ENCODE measurements around the gene FLT4.

DNA sequence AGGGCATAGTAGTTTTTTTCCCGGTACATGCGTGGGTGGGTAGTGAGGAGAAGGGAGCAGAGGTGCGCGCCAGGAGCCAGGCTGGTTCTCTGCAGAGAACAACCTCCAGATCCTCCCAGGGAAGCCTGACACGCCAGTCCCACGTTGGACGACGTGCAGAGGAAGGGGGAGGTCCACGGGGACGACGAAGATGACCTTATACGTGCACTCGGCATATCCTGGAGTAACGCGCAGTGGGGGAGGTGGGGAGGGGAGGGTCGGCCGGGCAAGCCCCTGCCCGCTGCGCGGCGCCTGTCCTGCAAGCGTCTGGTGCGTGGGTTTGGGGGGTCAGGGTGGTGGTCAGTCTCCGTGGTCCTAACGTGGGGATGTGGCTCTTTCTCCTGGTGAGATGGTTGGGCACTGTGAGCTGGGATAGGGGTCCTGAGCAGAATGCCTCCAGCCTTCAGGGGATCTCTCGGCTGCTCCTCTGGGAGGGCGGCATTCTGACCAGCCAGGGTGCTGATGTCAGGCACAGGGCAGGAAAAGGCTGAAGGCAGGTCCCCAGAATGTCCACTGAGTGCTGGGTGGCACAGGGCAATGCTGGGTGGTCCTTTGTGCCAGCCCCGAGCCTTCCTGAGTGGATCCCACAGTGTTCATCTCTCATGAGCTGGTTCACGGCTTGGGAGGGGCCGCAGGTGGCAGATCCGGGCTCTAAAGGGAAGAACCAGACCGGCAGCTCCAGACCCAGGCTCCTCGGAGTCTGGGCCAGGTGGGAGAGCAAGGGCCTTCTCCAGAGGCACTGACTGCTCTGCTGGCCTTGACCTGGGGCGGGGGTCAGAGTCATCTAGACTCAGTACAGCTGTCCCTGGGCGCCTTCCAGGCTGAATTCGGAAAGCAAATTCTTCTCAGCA, 47.6 kb downstream of the FLT4 start:
- no peak for TF ChIP-seq EZH2phosphoT487 (IDR thresholded peaks at IDR 0.05; ENCODE audit: borderline replicate concordance, low read depth, low read length)
- TF ChIP-seq, protein P1, sequence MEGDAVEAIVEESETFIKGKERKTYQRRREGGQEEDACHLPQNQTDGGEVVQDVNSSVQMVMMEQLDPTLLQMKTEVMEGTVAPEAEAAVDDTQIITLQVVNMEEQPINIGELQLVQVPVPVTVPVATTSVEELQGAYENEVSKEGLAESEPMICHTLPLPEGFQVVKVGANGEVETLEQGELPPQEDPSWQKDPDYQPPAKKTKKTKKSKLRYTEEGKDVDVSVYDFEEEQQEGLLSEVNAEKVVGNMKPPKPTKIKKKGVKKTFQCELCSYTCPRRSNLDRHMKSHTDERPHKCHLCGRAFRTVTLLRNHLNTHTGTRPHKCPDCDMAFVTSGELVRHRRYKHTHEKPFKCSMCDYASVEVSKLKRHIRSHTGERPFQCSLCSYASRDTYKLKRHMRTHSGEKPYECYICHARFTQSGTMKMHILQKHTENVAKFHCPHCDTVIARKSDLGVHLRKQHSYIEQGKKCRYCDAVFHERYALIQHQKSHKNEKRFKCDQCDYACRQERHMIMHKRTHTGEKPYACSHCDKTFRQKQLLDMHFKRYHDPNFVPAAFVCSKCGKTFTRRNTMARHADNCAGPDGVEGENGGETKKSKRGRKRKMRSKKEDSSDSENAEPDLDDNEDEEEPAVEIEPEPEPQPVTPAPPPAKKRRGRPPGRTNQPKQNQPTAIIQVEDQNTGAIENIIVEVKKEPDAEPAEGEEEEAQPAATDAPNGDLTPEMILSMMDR (conservative IDR thresholded peaks at IDR 0.05; ENCODE audit: low read length) = no peak
